ENCODE measurements around the gene GLYR1.

GLYR1 gene

DNA sequence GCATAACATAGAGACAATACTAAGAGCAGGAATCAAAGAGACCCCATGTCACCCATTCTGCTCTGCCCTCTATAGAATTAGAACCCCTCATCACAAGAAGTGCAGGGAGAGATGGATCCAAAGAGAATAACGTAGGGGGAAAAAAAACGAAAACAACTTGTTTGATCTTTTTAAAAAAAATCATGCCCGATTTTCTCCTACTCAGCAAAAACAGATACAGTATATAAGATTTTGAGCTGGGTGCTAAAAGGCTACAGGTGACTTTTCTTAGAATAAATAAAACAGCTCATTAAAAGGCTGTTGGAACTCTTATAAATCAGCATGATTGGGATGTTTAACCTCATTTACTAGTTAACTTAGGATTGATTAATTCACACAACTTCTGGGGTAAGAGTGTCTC lies 17.6 kb upstream of the GLYR1 start:
- no peaks in the 10 kb centered on the region for H3K4me1 ChIP-seq (ENCODE audit: low read length)
- 0 out of 2 replicates have a peak, but pooled peaks cover 7% of the 10 kb centered on the region for H4K20me1 ChIP-seq (ENCODE audit: insufficient read depth, low read length)
- no peaks in the 10 kb centered on the region for H3K27me3 ChIP-seq (replicated peaks; ENCODE audit: insufficient read depth, low read length)
- H3K36me3 ChIP-seq (replicated peaks; ENCODE audit: insufficient read depth, low read length), result peaks cover 12% of the 10 kb centered on the region; the same call in 1 of the 2 replicates
- peaks cover 79% of the 10 kb centered on the region for H3K79me2 ChIP-seq (ENCODE audit: low read length)
- H3F3A ChIP-seq (ENCODE audit: insufficient read depth, low read length), result no peaks in the 10 kb centered on the region
- TF ChIP-seq, protein P1, sequence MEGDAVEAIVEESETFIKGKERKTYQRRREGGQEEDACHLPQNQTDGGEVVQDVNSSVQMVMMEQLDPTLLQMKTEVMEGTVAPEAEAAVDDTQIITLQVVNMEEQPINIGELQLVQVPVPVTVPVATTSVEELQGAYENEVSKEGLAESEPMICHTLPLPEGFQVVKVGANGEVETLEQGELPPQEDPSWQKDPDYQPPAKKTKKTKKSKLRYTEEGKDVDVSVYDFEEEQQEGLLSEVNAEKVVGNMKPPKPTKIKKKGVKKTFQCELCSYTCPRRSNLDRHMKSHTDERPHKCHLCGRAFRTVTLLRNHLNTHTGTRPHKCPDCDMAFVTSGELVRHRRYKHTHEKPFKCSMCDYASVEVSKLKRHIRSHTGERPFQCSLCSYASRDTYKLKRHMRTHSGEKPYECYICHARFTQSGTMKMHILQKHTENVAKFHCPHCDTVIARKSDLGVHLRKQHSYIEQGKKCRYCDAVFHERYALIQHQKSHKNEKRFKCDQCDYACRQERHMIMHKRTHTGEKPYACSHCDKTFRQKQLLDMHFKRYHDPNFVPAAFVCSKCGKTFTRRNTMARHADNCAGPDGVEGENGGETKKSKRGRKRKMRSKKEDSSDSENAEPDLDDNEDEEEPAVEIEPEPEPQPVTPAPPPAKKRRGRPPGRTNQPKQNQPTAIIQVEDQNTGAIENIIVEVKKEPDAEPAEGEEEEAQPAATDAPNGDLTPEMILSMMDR (IDR thresholded peaks at IDR 0.05; ENCODE audit: low read length), result no peak
- TF ChIP-seq EZH2phosphoT487 (IDR thresholded peaks at IDR 0.05; ENCODE audit: low read length) (no peak), EZH2 (optimal IDR thresholded peaks at IDR 0.05; ENCODE audit: low read depth, low read length) (no peak)
- no peak overlapping the region for H3K27ac ChIP-seq (ENCODE audit: low read length)
- no peaks in the 10 kb centered on the region for H3K9me2 ChIP-seq (replicated peaks; ENCODE audit: insufficient read depth, low read length)
- H3K9ac ChIP-seq (ENCODE audit: low read length), result no peak overlapping the region
- no peak overlapping the region for H3K4me3 ChIP-seq (ENCODE audit: low read length)
- no peak overlapping the region for H2AFZ ChIP-seq (ENCODE audit: low read length)
- DNase-seq, result no peak
- no peaks in the 10 kb centered on the region for H3K9me3 ChIP-seq (replicated peaks; ENCODE audit: insufficient read depth, low read length)
- H3K4me2 ChIP-seq (ENCODE audit: low read depth, low read length), result no peak overlapping the region

DNA sequence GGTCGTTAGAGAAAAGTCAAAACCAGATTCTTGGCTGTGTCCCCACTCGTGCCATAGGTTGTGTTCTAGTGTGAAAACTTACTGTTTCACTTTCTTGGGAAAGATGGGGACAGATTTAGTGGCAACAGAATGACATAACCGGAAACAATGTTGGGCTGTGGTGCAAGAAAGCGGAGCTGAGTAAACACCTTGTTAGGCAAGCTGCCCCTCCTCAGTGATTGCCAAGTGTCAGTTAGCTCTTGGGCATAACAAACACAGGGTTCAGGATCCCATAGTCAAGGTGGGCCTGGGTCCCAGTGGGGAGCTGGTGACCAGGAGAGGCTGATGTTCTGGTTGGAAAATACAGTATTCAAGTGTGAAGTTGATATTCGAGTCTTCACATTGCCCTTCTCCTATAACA lies 15.6 kb upstream of the GLYR1 start:
- H3K9me2 ChIP-seq (replicated peaks; ENCODE audit: insufficient read depth, low read length), result no peaks in the 10 kb centered on the region
- H3K4me1 ChIP-seq (ENCODE audit: low read length), result no peaks in the 10 kb centered on the region
- TF ChIP-seq EZH2 (optimal IDR thresholded peaks at IDR 0.05; ENCODE audit: low read depth, low read length), result no peak
- H3K4me2 ChIP-seq (ENCODE audit: low read depth, low read length), result no peak overlapping the region
- 0 out of 2 replicates have a peak, but pooled peaks cover 4% of the 10 kb centered on the region for H4K20me1 ChIP-seq (ENCODE audit: insufficient read depth, low read length)
- H3K9ac ChIP-seq (ENCODE audit: low read length), result no peak overlapping the region
- no peak for DNase-seq
- no peak overlapping the region for H3K27ac ChIP-seq (ENCODE audit: low read length)
- no peak overlapping the region for H2AFZ ChIP-seq (ENCODE audit: low read length)
- H3F3A ChIP-seq (ENCODE audit: insufficient read depth, low read length), result no peaks in the 10 kb centered on the region
- H3K79me2 ChIP-seq (ENCODE audit: low read length), result peaks cover 66% of the 10 kb centered on the region
- H3K9me3 ChIP-seq (replicated peaks; ENCODE audit: insufficient read depth, low read length), result no peaks in the 10 kb centered on the region
- peaks cover 26% of the 10 kb centered on the region; the same call in 1 of the 2 replicates for H3K36me3 ChIP-seq (replicated peaks; ENCODE audit: insufficient read depth, low read length)
- H3K27me3 ChIP-seq (replicated peaks; ENCODE audit: insufficient read depth, low read length), result no peaks in the 10 kb centered on the region
- H3K4me3 ChIP-seq (ENCODE audit: low read length), result no peak overlapping the region

DNA sequence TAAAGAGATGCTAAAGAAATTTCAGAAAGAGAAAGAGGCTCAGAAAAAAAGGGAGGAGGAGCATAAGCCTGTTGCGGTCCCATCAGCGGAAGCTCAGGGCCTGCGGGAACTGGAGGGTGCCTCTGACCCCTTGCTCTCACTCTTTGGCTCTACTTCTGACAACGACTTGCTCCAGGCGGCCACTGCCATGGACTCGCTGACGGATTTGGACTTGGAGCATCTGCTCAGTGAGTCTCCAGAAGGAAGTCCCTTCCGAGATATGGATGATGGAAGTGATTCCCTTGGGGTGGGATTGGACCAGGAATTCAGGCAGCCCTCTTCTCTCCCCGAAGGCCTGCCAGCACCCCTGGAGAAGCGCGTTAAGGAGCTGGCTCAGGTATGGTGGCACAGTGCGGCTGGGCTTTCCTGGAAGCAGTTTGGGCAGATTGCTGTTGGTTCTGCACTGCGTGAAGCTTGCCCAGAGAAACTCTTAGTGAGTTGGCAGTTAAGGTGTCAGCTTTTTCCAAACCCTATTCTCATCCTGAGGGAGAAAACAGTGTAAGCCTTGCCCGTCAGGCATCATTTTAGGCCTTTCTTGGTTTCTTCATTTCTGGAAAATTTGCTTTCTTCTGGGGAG lies 13.7 kb upstream of the GLYR1 start:
- no peaks in the 10 kb centered on the region for H3K27me3 ChIP-seq (replicated peaks; ENCODE audit: insufficient read depth, low read length)
- no peak overlapping the region for H3K4me3 ChIP-seq (ENCODE audit: low read length)
- no peak overlapping the region for H3K27ac ChIP-seq (ENCODE audit: low read length)
- H3K36me3 ChIP-seq (replicated peaks; ENCODE audit: insufficient read depth, low read length), result peaks cover 29% of the 10 kb centered on the region; the same call in 1 of the 2 replicates
- 0 out of 2 replicates have a peak, but pooled peaks cover 4% of the 10 kb centered on the region for H4K20me1 ChIP-seq (ENCODE audit: insufficient read depth, low read length)
- DNase-seq, result no peak
- no peak overlapping the region for H2AFZ ChIP-seq (ENCODE audit: low read length)
- no peak overlapping the region for H3K9ac ChIP-seq (ENCODE audit: low read length)
- no peak overlapping the region for H3K4me2 ChIP-seq (ENCODE audit: low read depth, low read length)
- TF ChIP-seq EZH2phosphoT487 (IDR thresholded peaks at IDR 0.05; ENCODE audit: low read length) (no peak), EZH2 (optimal IDR thresholded peaks at IDR 0.05; ENCODE audit: low read depth, low read length) (no peak)
- TF ChIP-seq, protein P1 (IDR thresholded peaks at IDR 0.05; ENCODE audit: low read length), result no peak
- H3K9me3 ChIP-seq (replicated peaks; ENCODE audit: insufficient read depth, low read length), result no peaks in the 10 kb centered on the region
- H3K9me2 ChIP-seq (replicated peaks; ENCODE audit: insufficient read depth, low read length), result no peaks in the 10 kb centered on the region
- H3K4me1 ChIP-seq (ENCODE audit: low read length), result no peaks in the 10 kb centered on the region
- no peaks in the 10 kb centered on the region for H3F3A ChIP-seq (ENCODE audit: insufficient read depth, low read length)
- H3K79me2 ChIP-seq (ENCODE audit: low read length), result peaks cover 53% of the 10 kb centered on the region

DNA sequence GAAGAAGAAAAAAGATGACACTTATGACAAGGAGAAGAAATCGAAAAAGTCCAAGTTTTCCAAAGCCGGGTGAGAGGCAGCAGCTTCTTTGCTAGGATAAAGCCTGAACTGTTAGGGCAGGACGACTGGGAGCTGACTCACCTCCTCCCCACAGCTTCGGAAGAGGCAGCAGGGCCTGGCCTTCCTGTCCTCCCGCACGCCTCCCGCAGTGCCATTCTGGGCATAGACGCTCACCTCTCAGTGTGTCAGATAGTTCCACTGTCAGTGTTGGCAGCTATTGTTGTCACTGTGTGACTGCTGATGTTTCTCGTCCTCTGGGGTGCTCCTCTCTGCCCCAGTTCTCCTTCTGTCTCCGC lies 12.8 kb upstream of the GLYR1 start:
- Histone ChIP-seq H3K36me3 (replicated peaks; ENCODE audit: insufficient read depth, low read length) (peaks cover 29% of the 10 kb centered on the region; the same call in 1 of the 2 replicates), H3K4me1 (ENCODE audit: low read length) (no peaks in the 10 kb centered on the region), H3K9me2 (replicated peaks; ENCODE audit: insufficient read depth, low read length) (no peaks in the 10 kb centered on the region), H3K4me3 (ENCODE audit: low read length) (no peak overlapping the region), H3K9ac (ENCODE audit: low read length) (no peak overlapping the region), H3K27me3 (replicated peaks; ENCODE audit: insufficient read depth, low read length) (no peaks in the 10 kb centered on the region), H3K27ac (ENCODE audit: low read length) (no peak overlapping the region), H3K9me3 (replicated peaks; ENCODE audit: insufficient read depth, low read length) (no peaks in the 10 kb centered on the region), H3F3A (ENCODE audit: insufficient read depth, low read length) (no peaks in the 10 kb centered on the region), H3K79me2 (ENCODE audit: low read length) (peaks cover 52% of the 10 kb centered on the region), H3K4me2 (ENCODE audit: low read depth, low read length) (no peak overlapping the region), H4K20me1 (ENCODE audit: insufficient read depth, low read length) (0 out of 2 replicates have a peak, but pooled peaks cover 4% of the 10 kb centered on the region), H2AFZ (ENCODE audit: low read length) (no peak overlapping the region)
- TF ChIP-seq EZH2 (optimal IDR thresholded peaks at IDR 0.05; ENCODE audit: low read depth, low read length), result no peak
- TF ChIP-seq EZH2phosphoT487 (IDR thresholded peaks at IDR 0.05; ENCODE audit: low read length), result no peak
- TF ChIP-seq, protein P1 (IDR thresholded peaks at IDR 0.05; ENCODE audit: low read length), result no peak
- no peak for DNase-seq

Data from MM.1S (cell line).